HEK293T (cell line): ENCODE data around the gene TNRC6C.

Experiments used
- CTCF ChIA-PET: fragments of 350-600 bp; formaldehyde crosslinking; extraction: SDS; loops from one replicate; lab custom pipeline; 2021; ENCODE audit warnings: antibody characterized with exemption, inconsistent platforms; lab: Yijun Ruan, JAX
- POLR2A ChIA-PET: fragments of 350-600 bp; formaldehyde crosslinking; extraction: SDS; loops from one replicate; lab custom pipeline; 2020; ENCODE audit warnings: antibody characterized with exemption, inconsistent platforms; lab: Yijun Ruan, JAX
- DNase-seq: peaks from one replicate; pipeline ENCODE4 v3.0.0; 2012; ENCODE audit warnings: mixed read lengths; ENCODE audit errors: extremely low spot score
- ARNT ChIP-seq: fragments of 450-650 bp; IDR thresholded peaks from 2 replicates; pipeline ENCODE4 v1.6.1; 2017; ENCODE audit warnings: mild to moderate bottlenecking
- BHLHE40 ChIP-seq: fragments of 450-650 bp; IDR thresholded peaks from 2 replicates; pipeline ENCODE4 v1.6.1; 2016; ENCODE audit warnings: mild to moderate bottlenecking, moderate library complexity, borderline replicate concordance
- CTBP1 ChIP-seq: fragments of 450-650 bp; IDR thresholded peaks from 2 replicates; pipeline ENCODE4 v1.6.1; 2016; ENCODE audit warnings: borderline replicate concordance
- ELF4 ChIP-seq: fragments of 450-650 bp; IDR thresholded peaks from 2 replicates; pipeline ENCODE4 v1.6.1; 2017; ENCODE audit warnings: antibody characterized with exemption
- FOXA1 ChIP-seq: fragments of 450-650 bp; IDR thresholded peaks from 2 replicates; pipeline ENCODE4 v1.6.1; 2016; ENCODE audit warnings: mild to moderate bottlenecking
- FOXK2 ChIP-seq: fragments of 450-650 bp; IDR thresholded peaks from 2 replicates; pipeline ENCODE4 v1.6.1; 2016; ENCODE audit warnings: mild to moderate bottlenecking
- FOXM1 ChIP-seq: fragments of 450-650 bp; IDR thresholded peaks from 2 replicates; pipeline ENCODE4 v1.6.1; 2017; ENCODE audit warnings: mild to moderate bottlenecking, borderline replicate concordance
- HDGF ChIP-seq: fragments of 450-650 bp; IDR thresholded peaks from 2 replicates; pipeline ENCODE4 v1.6.1; 2017; ENCODE audit warnings: antibody characterized with exemption, borderline replicate concordance
- L3MBTL2 ChIP-seq: fragments of 450-650 bp; conservative IDR thresholded peaks from 2 replicates; pipeline ENCODE4 v1.6.1; 2016; ENCODE audit warnings: mild to moderate bottlenecking
- LEF1 ChIP-seq: fragments of 450-650 bp; IDR thresholded peaks from 2 replicates; pipeline ENCODE4 v1.6.1; 2017; ENCODE audit warnings: mild to moderate bottlenecking, borderline replicate concordance
- NFRKB ChIP-seq: fragments of 450-650 bp; IDR thresholded peaks from 2 replicates; pipeline ENCODE4 v1.6.1; 2016; ENCODE audit warnings: mild to moderate bottlenecking, moderate library complexity
- PKNOX1 ChIP-seq: fragments of 450-650 bp; IDR thresholded peaks from 2 replicates; pipeline ENCODE4 v1.6.1; 2016
- SP1 ChIP-seq: fragments of 450-650 bp; IDR thresholded peaks from 2 replicates; pipeline ENCODE4 v1.6.1; 2017
- SUZ12 ChIP-seq: fragments of 450-650 bp; IDR thresholded peaks from 2 replicates; pipeline ENCODE4 v1.6.1; 2016; ENCODE audit warnings: mild to moderate bottlenecking
- TARDBP ChIP-seq: fragments of 450-650 bp; IDR thresholded peaks from 2 replicates; pipeline ENCODE4 v1.6.1; 2016
- ZNF384 ChIP-seq: fragments of 450-650 bp; IDR thresholded peaks from 2 replicates; pipeline ENCODE4 v1.6.1; 2016

Gene TNRC6C

GRCh38 chr17:78082988-78083387 is 124.5 kb downstream of the TNRC6C start:
- ChIA-PET CTCF (interaction anchor here (1.2 kb wide), 1 partner anchor 169 kb away, joined by 3 read pairs; no protein-coding TSS in a partner anchor), POLR2A (no interaction called here)
- DNase-seq = no peak
- TF ChIP-seq BHLHE40 (no peak), SUZ12 (no peak), SP1 (no peak), CTBP1 (no peak), L3MBTL2 (no peak), PKNOX1 (no peak), FOXA1 (no peak), FOXM1 (no peak), FOXK2 (no peak), TARDBP (no peak), ELF4 (no peak), ZNF384 (no peak), NFRKB (no peak), LEF1 (no peak), HDGF (no peak), ARNT (no peak)

GRCh38 chr17:78086740-78087139 is 128.2 kb downstream of the TNRC6C start:
- no peak for TF ChIP-seq TARDBP
- TF ChIP-seq SUZ12 = no peak
- TF ChIP-seq CTBP1 = no peak
- no peak for TF ChIP-seq ARNT
- TF ChIP-seq NFRKB = no peak
- TF ChIP-seq BHLHE40 = no peak
- no peak for TF ChIP-seq SP1
- no peak for DNase-seq
- ChIA-PET POLR2A (no interaction called here), CTCF (interaction anchor here (0.7 kb wide), 1 partner anchor 68 kb away, joined by 3 read pairs; no protein-coding TSS in a partner anchor)

GRCh38 chr17:78088529-78088928 is 130.0 kb downstream of the TNRC6C start:
- ChIA-PET CTCF (interaction anchor here (0.7 kb wide), 1 partner anchor 15 kb away, joined by 3 read pairs; no protein-coding TSS in a partner anchor), POLR2A (no interaction called here)
- TF ChIP-seq NFRKB = no peak
- no peak for TF ChIP-seq SUZ12
- no peak for TF ChIP-seq FOXK2
- TF ChIP-seq ZNF384 = no peak
- TF ChIP-seq LEF1 = no peak
- no peak for TF ChIP-seq ELF4
- TF ChIP-seq FOXA1 = no peak
- no peak for TF ChIP-seq CTBP1
- TF ChIP-seq PKNOX1 = no peak
- TF ChIP-seq HDGF = no peak
- TF ChIP-seq TARDBP = no peak
- no peak for TF ChIP-seq L3MBTL2
- no peak for TF ChIP-seq BHLHE40
- TF ChIP-seq SP1 = no peak
- TF ChIP-seq FOXM1 = no peak
- DNase-seq = no peak

- TF ChIP-seq SUZ12 (no peak), BHLHE40 (no peak), PKNOX1 (no peak), NFRKB (no peak), SP1 (no peak), TARDBP (no peak), ELF4 (no peak), HDGF (no peak), ZNF384 (no peak), FOXK2 (no peak), FOXM1 (no peak), L3MBTL2 (no peak), CTBP1 (no peak), FOXA1 (no peak), LEF1 (no peak), ARNT (no peak)
- no peak for DNase-seq
- ChIA-PET POLR2A (no interaction called here), CTCF (interaction anchor here (0.9 kb wide), 1 partner anchor 13 kb away, joined by 3 read pairs; no protein-coding TSS in a partner anchor)
Observed at GRCh38 chr17:78089576-78090281, 131.2 kb downstream of the TNRC6C start.

GRCh38 chr17:78092794-78093324 is 134.4 kb downstream of the TNRC6C start:
- ChIA-PET POLR2A (no interaction called here), CTCF (interaction anchor here (0.7 to 1.2 kb wide), 2 partner anchors 8 to 79 kb away, joined by 3 to 6 read pairs; no protein-coding TSS in a partner anchor)
- DNase-seq = no peak
- no peak for TF ChIP-seq NFRKB
- no peak for TF ChIP-seq SUZ12
- TF ChIP-seq SP1 = no peak
- no peak for TF ChIP-seq ZNF384
- TF ChIP-seq ARNT = no peak
- no peak for TF ChIP-seq HDGF
- no peak for TF ChIP-seq FOXM1
- no peak for TF ChIP-seq FOXK2
- TF ChIP-seq BHLHE40 = no peak
- TF ChIP-seq CTBP1 = no peak
- TF ChIP-seq TARDBP = no peak
- TF ChIP-seq ELF4 = no peak
- TF ChIP-seq L3MBTL2 = no peak
- no peak for TF ChIP-seq PKNOX1
- TF ChIP-seq LEF1 = no peak
- TF ChIP-seq FOXA1 = no peak
